HG02763 (cell line): ENCODE data around the gene SMKR1.
A peak's percentile ranks its signal among the peaks of the same experiment; 100 is the strongest.
"Not testable (repeated sequence)": the region's sequence is repeated elsewhere in the genome, so short reads cannot be mapped to it uniquely, and the experiment has no call there.

ENCODE experiments used
- ATAC-seq: cut with Tn5 transposase; IDR thresholded peaks from one replicate; pipeline ENCODE4 v1.9.1; 2021; ENCODE audit warnings: mild to moderate bottlenecking, moderate library complexity; ENCODE audit not compliant: unreplicated experiment

Gene SMKR1

DNA sequence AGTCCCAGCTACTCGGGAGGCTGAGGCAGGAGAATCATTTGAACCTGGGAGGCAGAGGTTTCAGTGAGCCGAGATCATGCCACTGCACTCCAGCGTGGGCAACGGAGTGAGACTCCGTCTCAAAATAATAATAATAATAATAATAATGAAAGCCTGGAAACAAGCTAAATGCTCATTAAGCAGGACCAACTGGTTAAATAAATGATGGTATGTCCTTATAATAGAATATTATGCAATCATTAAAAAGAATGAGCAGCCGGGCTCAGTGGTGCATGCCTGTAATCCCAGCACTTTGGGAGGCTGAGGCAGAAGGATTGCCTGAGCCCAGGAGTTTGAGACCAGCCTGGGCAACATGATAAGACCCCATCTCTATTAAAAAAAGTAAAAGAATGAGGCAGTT is 21.0 kb upstream of the SMKR1 start:
- ATAC-seq: not testable (repeated sequence)

DNA sequence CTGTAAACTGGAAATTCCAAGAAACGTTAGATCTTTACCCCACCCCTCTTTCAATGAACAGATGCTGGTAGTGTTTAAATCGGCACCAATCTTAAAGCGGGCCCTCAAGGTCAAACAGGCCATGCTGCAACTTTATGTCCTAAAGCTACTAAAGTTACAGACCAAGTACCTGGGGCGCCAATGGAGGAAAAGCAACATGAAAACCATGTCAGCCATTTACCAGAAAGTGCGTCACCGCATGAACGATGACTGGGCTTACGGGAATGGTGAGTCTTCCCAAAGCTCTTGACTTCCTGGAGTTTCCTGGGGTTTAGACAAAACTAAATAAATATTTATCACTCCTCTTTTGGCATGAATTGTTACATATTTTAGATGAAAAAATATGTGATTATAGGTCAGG is 19.6 kb upstream of the SMKR1 start:
- no peak for ATAC-seq

- ATAC-seq: no peak
Observed at GRCh38 chr7:129489491-129489890, 12.8 kb upstream of the SMKR1 start.

- no peak for ATAC-seq
Observed at GRCh38 chr7:129492391-129492790, 9.9 kb upstream of the SMKR1 start.

- no peak for ATAC-seq
Observed at GRCh38 chr7:129493555-129493954, 8.8 kb upstream of the SMKR1 start.

GRCh38 chr7:129494041-129494440 is 8.3 kb upstream of the SMKR1 start:
- ATAC-seq: peak; percentile 57

GRCh38 chr7:129495987-129496386 is 6.3 kb upstream of the SMKR1 start:
- no peak for ATAC-seq

DNA sequence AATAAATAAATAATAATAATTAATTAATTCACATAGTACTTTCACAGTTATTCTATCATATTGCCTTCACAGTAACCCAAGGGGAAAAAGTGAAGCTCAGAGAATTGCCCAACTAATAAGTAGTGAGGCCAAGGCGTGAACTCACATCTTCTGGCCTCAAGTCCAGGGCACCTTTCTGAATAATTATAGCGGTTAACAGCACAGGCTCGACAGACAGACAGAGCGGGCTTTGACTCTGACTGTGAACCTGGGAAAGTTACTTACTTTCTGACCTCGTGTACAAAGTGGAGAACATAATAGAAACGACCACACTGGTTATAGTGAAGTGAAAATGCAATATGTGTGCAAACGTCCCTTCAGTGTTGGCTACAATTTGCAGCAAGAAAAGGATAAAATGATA is 5.7 kb upstream of the SMKR1 start:
- ATAC-seq: no peak

- ATAC-seq: no peak
Observed at GRCh38 chr7:129497156-129497555, 5.2 kb upstream of the SMKR1 start.

DNA sequence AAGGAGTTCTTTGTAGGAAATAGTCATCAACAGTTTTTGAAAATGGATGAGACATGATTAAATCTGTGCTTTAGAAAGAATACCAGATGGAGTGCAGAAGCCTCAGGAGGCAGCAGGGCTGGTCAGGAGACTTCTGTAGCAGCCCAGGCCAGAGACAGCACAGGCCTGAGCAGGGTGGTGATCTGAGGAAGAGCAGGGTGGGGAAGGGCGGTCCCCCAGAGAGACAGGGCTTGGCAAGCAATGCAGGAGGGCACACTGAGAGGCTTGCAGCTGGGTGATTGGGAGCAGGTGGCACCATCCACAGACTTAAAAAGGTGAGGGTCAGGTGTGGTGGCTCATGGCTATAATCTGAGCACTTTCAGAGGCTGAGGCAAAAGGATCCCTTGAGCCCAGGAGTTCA is 4.3 kb upstream of the SMKR1 start:
- no peak for ATAC-seq

DNA sequence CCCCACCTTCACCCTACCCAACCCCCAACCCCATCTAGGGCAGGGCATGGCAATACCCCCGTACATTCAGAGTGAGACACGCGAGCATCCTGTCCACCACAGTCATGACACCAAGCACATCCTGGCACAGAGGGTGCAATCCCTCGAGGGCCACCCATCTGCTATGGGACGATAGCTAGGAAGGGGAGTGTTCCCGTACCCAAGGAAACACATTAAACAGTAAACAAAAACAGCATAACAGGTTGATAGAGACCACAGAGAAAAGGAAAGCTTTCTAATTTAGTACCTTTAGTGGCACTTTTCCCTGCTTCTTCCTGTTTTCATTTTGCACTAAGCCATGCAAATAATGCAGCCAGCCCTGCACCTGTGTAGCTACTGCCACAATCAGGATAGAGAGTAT is 2.3 kb upstream of the SMKR1 start:
- ATAC-seq: no peak

DNA sequence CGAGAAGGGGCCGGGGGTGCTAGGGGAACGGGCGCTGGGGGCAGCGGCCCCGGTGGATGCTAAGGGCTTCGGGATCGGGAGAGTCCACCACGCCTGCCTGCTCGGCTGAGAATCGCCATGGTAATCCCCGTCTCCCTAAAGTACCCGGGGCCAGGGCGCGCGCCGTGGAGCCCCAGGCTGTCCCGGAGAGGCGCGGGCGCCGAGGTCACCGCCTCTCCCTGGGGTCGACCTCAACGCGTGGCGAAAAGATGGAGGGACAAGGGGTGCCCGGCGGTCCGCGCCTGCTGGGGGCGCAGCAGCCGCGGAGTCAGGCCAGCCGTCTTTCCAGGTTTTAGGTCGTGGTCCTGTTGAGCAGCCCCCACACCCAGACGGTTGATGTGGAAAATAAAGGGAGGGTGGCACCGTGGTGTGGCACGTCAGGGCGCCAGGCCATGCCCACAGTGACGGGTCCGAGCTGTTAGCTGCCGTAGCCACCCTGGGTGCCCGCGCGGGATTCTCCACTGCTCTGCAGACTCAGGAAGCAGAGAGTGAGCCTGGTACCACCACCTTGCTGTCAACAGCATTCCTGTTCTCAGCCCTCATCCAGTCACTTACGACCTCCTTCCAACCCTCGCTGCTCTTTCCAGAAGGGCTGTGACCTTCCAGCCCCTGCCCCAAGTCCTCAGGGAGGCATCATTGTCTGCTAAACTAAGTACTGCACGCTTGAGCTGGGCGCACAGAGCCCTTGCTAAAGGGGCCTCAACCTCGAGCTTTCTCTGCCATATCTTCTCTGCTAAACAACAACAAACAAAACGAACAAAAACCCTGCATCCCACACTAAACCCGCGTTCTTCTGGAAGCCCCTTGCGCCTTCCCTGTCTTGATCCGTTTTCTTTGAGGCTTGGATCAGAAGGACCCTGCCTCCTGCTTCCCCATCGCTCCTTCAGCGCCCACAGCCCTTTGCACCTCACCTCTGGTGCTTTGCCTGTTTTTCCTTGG is 666 bp downstream of the SMKR1 start:
- ATAC-seq: no peak

- ATAC-seq: no peak
Observed at GRCh38 chr7:129503725-129504124, 1.4 kb downstream of the SMKR1 start.

GRCh38 chr7:129512192-129512591 is 9.9 kb downstream of the SMKR1 start:
- ATAC-seq: no peak

- no peak for ATAC-seq
Observed at GRCh38 chr7:129513546-129513945, 11.2 kb downstream of the SMKR1 start.

GRCh38 chr7:129514683-129515082 is 12.4 kb downstream of the SMKR1 start:
- ATAC-seq: no peak

DNA sequence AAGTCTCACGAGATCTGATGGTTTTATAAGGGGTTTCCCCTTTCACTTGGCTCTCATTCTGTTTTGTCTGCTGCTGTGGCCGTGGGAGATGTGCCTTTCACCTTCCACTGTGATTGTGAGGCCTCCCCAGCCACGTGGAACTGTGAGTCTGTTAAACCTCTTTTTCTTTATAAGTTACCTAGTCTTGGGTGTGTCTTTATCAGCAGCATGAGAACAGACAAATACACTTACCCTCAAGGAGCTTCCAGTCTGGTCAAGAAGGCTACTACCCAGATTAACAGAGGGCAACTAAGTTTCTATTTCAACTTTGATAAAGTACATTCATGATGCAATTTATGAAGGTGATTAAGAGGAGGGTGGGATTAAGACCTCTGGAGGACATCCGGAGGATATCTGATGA is 13.1 kb downstream of the SMKR1 start:
- ATAC-seq: no peak

GRCh38 chr7:129517931-129518330 is 15.6 kb downstream of the SMKR1 start:
- ATAC-seq: no peak

- no peak for ATAC-seq
Observed at GRCh38 chr7:129519464-129519863, 17.1 kb downstream of the SMKR1 start.

GRCh38 chr7:129522088-129522970 is 20.0 kb downstream of the SMKR1 start:
- no peak for ATAC-seq

DNA sequence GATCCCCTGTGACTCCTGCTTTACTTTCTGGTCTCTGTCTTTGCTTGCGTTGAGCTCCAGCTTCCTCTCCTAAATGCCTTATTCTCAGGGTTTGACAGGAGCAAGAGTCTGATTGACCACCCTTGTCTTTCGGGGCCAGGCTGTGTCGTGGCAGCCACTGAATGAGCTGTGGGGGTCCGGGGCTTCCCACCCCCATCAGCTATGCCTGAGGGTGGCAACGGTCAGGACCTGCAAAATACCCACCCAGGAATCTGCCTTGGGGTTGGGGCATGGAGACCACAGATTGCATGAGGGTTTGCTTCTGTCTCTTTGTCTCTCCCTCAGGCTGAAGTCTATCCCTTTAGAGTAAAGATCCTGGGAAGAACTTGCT is 20.6 kb downstream of the SMKR1 start:
- no peak for ATAC-seq

- no peak for ATAC-seq
Observed at GRCh38 chr7:129523924-129524323, 21.6 kb downstream of the SMKR1 start.
